HEK293 (cell line): ENCODE measurements around the gene CYP21A2.
"Not testable (repeated sequence)": the region's sequence is repeated elsewhere in the genome, so short reads cannot be mapped to it uniquely, and the experiment has no call there.

Experiments
- HOXA7 ChIP-seq: sonication (generic); formaldehyde crosslinking; IDR thresholded peaks from 2 replicates; pipeline ENCODE4 v1.8.1; 2022; ENCODE audit warnings: missing genetic modification reagents, borderline replicate concordance
- ZNF341 ChIP-seq: fragments of 450-650 bp; formaldehyde crosslinking; IDR thresholded peaks from 2 replicates; pipeline ENCODE4; 2016; ENCODE audit warnings: low read depth, missing biosample characterization, missing genetic modification characterization
- ZNF660 ChIP-seq: fragments of 450-650 bp; IDR thresholded peaks from 2 replicates; pipeline ENCODE4 v1.5.1; 2018; ENCODE audit warnings: missing biosample characterization, mild to moderate bottlenecking, missing genetic modification characterization
- ZNF670 ChIP-seq: fragments of 450-650 bp; formaldehyde crosslinking; IDR thresholded peaks from 2 replicates; pipeline ENCODE4 v1.5.1; 2016; ENCODE audit warnings: missing biosample characterization, missing genetic modification characterization, low read depth
- ZSCAN23 ChIP-seq: fragments of 450-650 bp; formaldehyde crosslinking; IDR thresholded peaks from 2 replicates; pipeline ENCODE4 v1.5.1; 2016; ENCODE audit warnings: missing biosample characterization, missing genetic modification characterization
- TF ChIP-seq, protein P1 (sequence below): fragments of 450-650 bp; formaldehyde crosslinking; IDR thresholded peaks from 2 replicates; pipeline ENCODE4 v1.5.1; 2016; ENCODE audit warnings: missing biosample characterization, missing genetic modification characterization

DNA sequence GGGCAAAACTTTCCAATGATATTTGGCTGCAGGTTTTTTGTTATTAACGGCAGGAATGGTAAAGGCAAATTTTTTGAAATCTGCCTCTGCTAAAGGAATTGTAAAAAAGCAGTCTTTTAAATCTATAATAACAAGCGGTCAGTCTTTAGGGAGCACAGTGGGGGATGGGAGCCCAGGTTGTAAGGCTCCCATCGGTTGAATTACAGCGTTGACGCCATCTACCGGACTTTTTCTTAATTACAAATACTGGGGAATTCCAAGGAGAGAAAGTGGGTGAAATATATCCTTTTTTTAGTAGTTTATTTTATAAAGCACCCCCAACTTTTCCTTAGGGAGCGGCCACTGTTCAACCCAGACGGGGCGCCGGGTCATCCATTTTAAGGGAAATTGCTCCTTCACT is 16.1 kb upstream of the CYP21A2 start:
- TF ChIP-seq, protein P1, sequence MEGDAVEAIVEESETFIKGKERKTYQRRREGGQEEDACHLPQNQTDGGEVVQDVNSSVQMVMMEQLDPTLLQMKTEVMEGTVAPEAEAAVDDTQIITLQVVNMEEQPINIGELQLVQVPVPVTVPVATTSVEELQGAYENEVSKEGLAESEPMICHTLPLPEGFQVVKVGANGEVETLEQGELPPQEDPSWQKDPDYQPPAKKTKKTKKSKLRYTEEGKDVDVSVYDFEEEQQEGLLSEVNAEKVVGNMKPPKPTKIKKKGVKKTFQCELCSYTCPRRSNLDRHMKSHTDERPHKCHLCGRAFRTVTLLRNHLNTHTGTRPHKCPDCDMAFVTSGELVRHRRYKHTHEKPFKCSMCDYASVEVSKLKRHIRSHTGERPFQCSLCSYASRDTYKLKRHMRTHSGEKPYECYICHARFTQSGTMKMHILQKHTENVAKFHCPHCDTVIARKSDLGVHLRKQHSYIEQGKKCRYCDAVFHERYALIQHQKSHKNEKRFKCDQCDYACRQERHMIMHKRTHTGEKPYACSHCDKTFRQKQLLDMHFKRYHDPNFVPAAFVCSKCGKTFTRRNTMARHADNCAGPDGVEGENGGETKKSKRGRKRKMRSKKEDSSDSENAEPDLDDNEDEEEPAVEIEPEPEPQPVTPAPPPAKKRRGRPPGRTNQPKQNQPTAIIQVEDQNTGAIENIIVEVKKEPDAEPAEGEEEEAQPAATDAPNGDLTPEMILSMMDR (tag by site-specific recombination) = not testable (repeated sequence)
- not testable (repeated sequence) for TF ChIP-seq HOXA7 (CRISPR knock-in tag); ZNF660 (tag by site-specific recombination); ZNF670 (tag by site-specific recombination); ZNF341 (tag by site-specific recombination); ZSCAN23 (tag by site-specific recombination)
